ENCODE data around the gene FCHSD2. TPM values are rescaled to one million over a fixed set of nuclear protein-coding genes. Genes with fewer than 3 reads are reported as not detected.

Gene FCHSD2
- total and polyA plus RNA-seq, 2 of the 8 experiments (the other 6 are each of a cell fraction or from before 2014, with no cell fraction given): 4.1 to 7.8 TPM

DNA sequence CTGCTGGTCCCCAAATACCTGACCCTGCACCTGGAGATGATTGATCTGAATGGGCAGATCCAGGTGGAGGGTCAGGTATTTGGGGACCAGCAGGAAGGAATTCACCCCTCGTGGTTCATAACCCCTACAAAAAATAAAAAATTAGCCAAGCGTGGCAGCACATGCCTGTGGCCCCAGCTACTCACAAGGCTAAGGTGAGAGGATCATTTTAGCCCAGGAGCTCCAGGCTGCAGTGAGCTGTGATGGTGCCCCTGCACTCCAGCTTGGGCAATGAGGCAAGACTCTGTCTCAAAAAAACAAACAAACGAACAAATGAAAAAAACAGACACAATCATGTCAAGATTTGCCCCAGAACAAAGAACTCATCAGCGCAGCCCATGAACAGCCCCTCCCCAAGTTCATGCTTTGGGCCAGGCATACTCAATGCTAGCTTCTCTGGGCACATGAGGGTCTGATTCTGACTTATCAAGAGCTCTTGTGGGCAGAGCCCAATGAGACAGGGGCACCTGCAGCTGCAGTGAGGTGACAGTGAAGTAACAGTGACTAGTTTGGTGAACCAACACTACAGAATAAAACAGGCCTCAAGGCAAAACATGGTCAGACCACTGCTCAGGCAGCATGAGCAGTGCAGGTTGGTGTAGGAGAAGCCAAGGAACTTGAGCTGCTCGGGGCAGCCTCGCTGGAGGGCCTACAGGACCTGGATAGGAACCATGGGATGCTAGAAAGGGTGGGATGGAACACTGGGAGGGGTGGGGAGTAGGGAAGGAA lies 10.2 kb upstream of the FCHSD2 start:
- Histone ChIP-seq H2AFZ (ENCODE audit: low read length) (peak overlapping the region; percentile 68; the same call in 1 of the 2 replicates), H3K79me1 (ENCODE audit: low read depth, low read length) (no peaks in the 10 kb centered on the region), H4K8ac (ENCODE audit: extremely low read depth, insufficient read depth, low read length) (no peak overlapping the region), H4K20me1 (replicated peaks in 1 of 2; ENCODE audit: control insufficient read depth in 1 of 2, insufficient read depth in 2 of 2, low read length in 2 of 2) (no peaks in the 10 kb centered on the region), H3K18ac (ENCODE audit: extremely low read depth, low read length) (no peak overlapping the region), H3K4ac (replicated peaks; ENCODE audit: insufficient read length, low read depth, low read length) (no peak overlapping the region), H3K23ac (ENCODE audit: insufficient read length) (no peak overlapping the region), H2BK12ac (ENCODE audit: low read depth, low read length) (peak overlapping the region; percentile 56; the same call in 1 of the 2 replicates), H3K27ac (ENCODE audit: low read depth, low read length) (no peak overlapping the region), H3K23me2 (ENCODE audit: low read depth, low read length) (no peaks in the 10 kb centered on the region), H2BK5ac (ENCODE audit: low read depth, low read length) (0 out of 2 replicates have a peak overlapping the region, but pooled peaks have one; percentile 6), H2BK15ac (ENCODE audit: low read length) (0 out of 2 replicates have a peak overlapping the region, but pooled peaks have one; percentile 63), H4K5ac (ENCODE audit: insufficient read length, low read depth, low read length) (no peak overlapping the region), H3K36me3 (ENCODE audit: control insufficient read depth in 2 of 4, insufficient read depth in 4 of 4, low read length in 3 of 4) (no peaks in the 10 kb centered on the region), H3K4me2 (ENCODE audit: insufficient read depth in 1 of 2, low read depth in 2 of 2, low read length in 2 of 2) (no peak overlapping the region), H3K4me1 (replicated peaks in 1 of 4; ENCODE audit: control insufficient read depth in 3 of 4, insufficient read depth in 4 of 4, low read length in 3 of 4) (peaks cover 4 to 17% (median 8%) of the 10 kb centered on the region in 4 experiments; a peak in 6 of 7 replicates), H3K79me2 (ENCODE audit: control insufficient read depth in 1 of 2, insufficient read depth in 2 of 2, low read length in 2 of 2) (no peaks in the 10 kb centered on the region), H2AK5ac (ENCODE audit: low read depth, low read length) (no peak overlapping the region), H2BK120ac (replicated peaks; ENCODE audit: low read depth, low read length) (peak overlapping the region; percentile 35), H3K4me3 (ENCODE audit: extremely low read depth in 1 of 4, insufficient read depth in 2 of 4, low read depth in 3 of 4, low read length in 4 of 4) (no peak overlapping the region), H2BK20ac (ENCODE audit: low read length) (no peak overlapping the region), H3K56ac (replicated peaks; ENCODE audit: insufficient read length, low read depth, low read length) (no peak overlapping the region), H3K9ac (replicated peaks in 1 of 4; ENCODE audit: extremely low read depth in 1 of 4, low read depth in 3 of 4, low read length in 3 of 4) (no peak overlapping the region), H4K91ac (replicated peaks; ENCODE audit: insufficient read length, low read length) (no peak overlapping the region), H3K27me3 (replicated peaks in 1 of 4; ENCODE audit: control insufficient read depth in 3 of 4, extremely low read depth in 1 of 4, insufficient read depth in 3 of 4, low read length in 3 of 4) (no peaks in the 10 kb centered on the region), H3K9me3 (ENCODE audit: insufficient read depth in 2 of 2, low read depth in 1 of 2, low read length in 1 of 2) (no peaks in the 10 kb centered on the region), H3K14ac (ENCODE audit: insufficient read length) (no peak overlapping the region)
- WGBS, 2 experiments (ENCODE audit: extremely low coverage in 1 of 2, insufficient coverage in 1 of 2, insufficient read length in 1 of 2, insufficient replicate concordance in 2 of 2, low coverage in 1 of 2, low lambda C conversion rate in 2 of 2, missing lambda C conversion rate in 1 of 2): 72% methylated on average over 6 of the region's 6 CpGs; no CpG with 5 or more reads in 1 of the 2 experiments
- CTCF ChIA-PET (ENCODE audit: partially characterized antibody): interaction anchor here (0.8 to 3.1 kb wide), 5 partner anchors 8 to 21 kb away, joined by 3 to 13 read pairs (median 3); partner anchors contain the start of gene FCHSD2
- DNase-seq (ENCODE audit: low read depth in 1 of 2, low spot score in 2 of 2): no peak
- POLR2A ChIA-PET (ENCODE audit: partially characterized antibody): interaction anchor here (1.3 to 1.6 kb wide), 2 partner anchors 15 to 25 kb away, joined by 3 to 4 read pairs; no protein-coding TSS in a partner anchor
- no peak for FAIRE-seq
- TF ChIP-seq HDAC6 (IDR thresholded peaks at IDR 0.05; ENCODE audit: low read depth, low read length) (no peak), TAF1 (IDR thresholded peaks at IDR 0.05; ENCODE audit: low read depth, low read length) (no peak), EP300 (IDR thresholded peaks at IDR 0.05; ENCODE audit: borderline replicate concordance in 1 of 2, low read depth in 2 of 2, low read length in 2 of 2) (no peak), PHF8 (conservative IDR thresholded peaks at IDR 0.05; ENCODE audit: low read depth, low read length) (no peak), CTBP2 (IDR thresholded peaks at IDR 0.05; ENCODE audit: borderline replicate concordance, insufficient read depth, insufficient read length, low read length) (no peak), GTF2F1 (IDR thresholded peaks at IDR 0.05; ENCODE audit: borderline replicate concordance, low read depth, low read length) (no peak), SP2 (IDR thresholded peaks at IDR 0.05; ENCODE audit: low read length) (no peak), TCF12 (IDR thresholded peaks at IDR 0.05; ENCODE audit: low read depth, low read length) (no peak), RFX5 (IDR thresholded peaks at IDR 0.05; ENCODE audit: borderline replicate concordance, low read depth, low read length) (no peak)
- TF ChIP-seq, protein P1, sequence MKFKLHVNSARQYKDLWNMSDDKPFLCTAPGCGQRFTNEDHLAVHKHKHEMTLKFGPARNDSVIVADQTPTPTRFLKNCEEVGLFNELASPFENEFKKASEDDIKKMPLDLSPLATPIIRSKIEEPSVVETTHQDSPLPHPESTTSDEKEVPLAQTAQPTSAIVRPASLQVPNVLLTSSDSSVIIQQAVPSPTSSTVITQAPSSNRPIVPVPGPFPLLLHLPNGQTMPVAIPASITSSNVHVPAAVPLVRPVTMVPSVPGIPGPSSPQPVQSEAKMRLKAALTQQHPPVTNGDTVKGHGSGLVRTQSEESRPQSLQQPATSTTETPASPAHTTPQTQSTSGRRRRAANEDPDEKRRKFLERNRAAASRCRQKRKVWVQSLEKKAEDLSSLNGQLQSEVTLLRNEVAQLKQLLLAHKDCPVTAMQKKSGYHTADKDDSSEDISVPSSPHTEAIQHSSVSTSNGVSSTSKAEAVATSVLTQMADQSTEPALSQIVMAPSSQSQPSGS (IDR thresholded peaks at IDR 0.05; ENCODE audit: low read length): no peak
